ENCODE results near the gene MLLT11.
"Not testable (repeated sequence)": the region's sequence is repeated elsewhere in the genome, so short reads cannot be mapped to it uniquely, and the experiment has no call there.

Gene MLLT11

DNA sequence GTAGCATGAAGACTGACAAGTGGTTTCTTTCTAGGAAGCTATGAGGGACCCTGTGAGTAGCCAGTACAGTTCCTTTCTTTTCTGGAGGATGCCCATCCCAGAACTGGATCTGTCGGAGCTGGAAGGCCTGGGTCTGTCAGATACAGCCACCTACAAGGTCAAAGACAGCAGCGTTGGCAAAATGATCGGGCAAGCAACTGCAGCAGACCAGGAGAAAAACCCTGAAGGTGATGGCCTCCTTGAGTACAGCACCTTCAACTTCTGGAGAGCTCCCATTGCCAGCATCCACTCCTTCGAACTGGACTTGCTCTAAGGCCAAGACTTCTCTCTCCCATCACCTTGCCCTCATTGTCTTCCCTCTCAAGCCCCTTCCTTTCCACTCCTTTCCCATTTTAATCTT is 7.0 kb downstream of the MLLT11 start:
- DNase-seq, result no peak
- Mint-ChIP-seq H3K4me3 (no peak overlapping the region), H3K27me3 (no peaks in the 10 kb centered on the region), H3K9me3 (no peaks in the 10 kb centered on the region), H3K36me3 (ENCODE audit: low read depth) (peaks cover 9% of the 10 kb centered on the region), H3K27ac (no peak overlapping the region), H3K4me1 (peaks cover 36% of the 10 kb centered on the region)
- no peak for ATAC-seq

DNA sequence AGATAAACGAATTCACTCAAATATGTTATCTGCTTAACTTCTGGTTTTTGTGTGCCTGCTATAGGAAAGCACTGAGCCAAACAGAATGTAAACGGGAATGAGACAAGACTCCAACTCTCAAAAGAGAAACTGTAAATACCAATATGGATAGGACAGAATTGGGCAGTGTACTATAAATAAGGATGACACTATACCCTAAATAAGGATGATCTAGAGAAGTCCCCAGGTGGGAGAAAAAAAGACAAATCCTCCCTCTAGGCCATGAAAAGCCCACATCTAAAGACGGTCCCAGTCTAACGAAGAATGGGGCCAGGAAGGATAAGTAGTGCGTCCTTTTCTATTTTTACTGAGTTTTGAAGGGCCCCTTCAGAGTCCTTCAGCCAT is 8.9 kb downstream of the MLLT11 start:
- peaks cover 11% of the 10 kb centered on the region for H3K36me3 Mint-ChIP-seq (ENCODE audit: low read depth)
- peaks cover 33% of the 10 kb centered on the region for H3K4me1 Mint-ChIP-seq
- no peaks in the 10 kb centered on the region for H3K27me3 Mint-ChIP-seq
- DNase-seq (no peak), ATAC-seq (no peak)
- H3K4me3 Mint-ChIP-seq, result peak overlapping the region; percentile 97
- peak overlapping the region; percentile 99 for H3K27ac Mint-ChIP-seq
- no peaks in the 10 kb centered on the region for H3K9me3 Mint-ChIP-seq

- Mint-ChIP-seq H3K9me3 (no peaks in the 10 kb centered on the region), H3K27ac (peak within 1 kb of the TSS; percentile 99), H3K36me3 (ENCODE audit: low read depth) (peaks cover 16% of the 10 kb centered on the region), H3K4me3 (peak within 1 kb of the TSS; percentile 97), H3K27me3 (no peaks in the 10 kb centered on the region), H3K4me1 (peaks cover 33% of the 10 kb centered on the region)
- DNase-seq (peak; percentile 94), ATAC-seq (peak; percentile 93)
Observed at GRCh38 chr1:151070474-151071276, 10.5 kb downstream of the MLLT11 start, which contains the start of gene GABPB2. Gene GABPB2 (plus strand): TSS chr1:151070761. CDS start chr1:151088190, 17,429 bp downstream.

DNA sequence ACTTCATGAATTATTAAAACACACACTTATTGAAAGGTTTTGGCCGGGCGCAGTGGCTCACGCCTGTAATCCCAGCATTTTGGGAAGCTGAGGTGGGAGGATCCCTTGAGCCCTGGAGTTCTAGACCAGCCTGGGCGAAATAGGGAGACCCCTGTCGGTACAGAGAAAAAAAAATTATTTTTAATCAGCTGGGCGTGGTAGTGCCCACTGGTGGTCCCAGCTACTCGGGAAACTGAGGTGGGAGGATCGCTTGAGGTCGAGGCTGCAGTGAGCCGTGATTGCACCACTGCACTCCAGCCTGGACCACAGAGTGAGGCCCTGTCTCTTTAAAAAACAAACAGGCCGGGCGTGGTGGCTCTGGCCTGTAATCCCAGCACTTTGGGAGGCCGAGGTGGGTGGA is 12.0 kb downstream of the MLLT11 start:
- Mint-ChIP-seq H3K36me3 (ENCODE audit: low read depth) (peaks cover 13% of the 10 kb centered on the region), H3K9me3 (no peaks in the 10 kb centered on the region), H3K4me1 (peaks cover 33% of the 10 kb centered on the region), H3K4me3 (peak overlapping the region; percentile 97), H3K27ac (peak overlapping the region; percentile 99), H3K27me3 (no peaks in the 10 kb centered on the region)
- DNase-seq, result no peak
- ATAC-seq, result no peak

GRCh38 chr1:151085953-151086559 is 25.9 kb downstream of the MLLT11 start:
- no peak for DNase-seq
- no peaks in the 10 kb centered on the region for H3K4me1 Mint-ChIP-seq
- no peak overlapping the region for H3K27ac Mint-ChIP-seq
- ATAC-seq, result no peak
- H3K27me3 Mint-ChIP-seq, result no peaks in the 10 kb centered on the region
- H3K9me3 Mint-ChIP-seq, result no peaks in the 10 kb centered on the region
- H3K36me3 Mint-ChIP-seq (ENCODE audit: low read depth), result no peaks in the 10 kb centered on the region
- no peak overlapping the region for H3K4me3 Mint-ChIP-seq

DNA sequence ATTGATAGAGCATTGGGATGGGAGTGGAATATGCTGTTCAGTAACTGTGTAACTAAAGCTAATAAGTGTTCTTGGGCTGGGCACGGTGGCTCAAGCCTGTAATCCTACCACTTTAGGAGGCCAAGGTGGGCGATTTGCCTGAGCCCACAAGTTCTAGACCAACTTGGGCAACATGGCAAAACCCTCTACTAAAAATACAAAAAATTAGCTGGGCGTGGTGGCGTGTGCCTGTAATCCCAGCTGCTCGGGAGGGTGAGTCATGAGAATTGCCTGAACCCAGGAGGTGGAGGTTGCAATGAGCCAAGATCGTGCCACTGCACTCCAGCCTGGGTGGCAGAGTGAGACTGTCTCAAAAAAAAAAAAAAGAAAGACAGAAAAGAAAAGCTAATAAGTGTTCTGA is 37.2 kb downstream of the MLLT11 start:
- not testable (repeated sequence) for ATAC-seq; H3K27ac Mint-ChIP-seq; H3K9me3 Mint-ChIP-seq; H3K4me1 Mint-ChIP-seq; H3K36me3 Mint-ChIP-seq (ENCODE audit: low read depth); H3K4me3 Mint-ChIP-seq; DNase-seq; H3K27me3 Mint-ChIP-seq

GRCh38 chr1:151098126-151098525 is 37.9 kb downstream of the MLLT11 start:
- ATAC-seq, result no peak
- DNase-seq, result no peak
- Mint-ChIP-seq H3K9me3 (no peaks in the 10 kb centered on the region), H3K4me1 (no peaks in the 10 kb centered on the region), H3K36me3 (ENCODE audit: low read depth) (peaks cover 2% of the 10 kb centered on the region), H3K4me3 (no peak overlapping the region), H3K27ac (no peak overlapping the region), H3K27me3 (no peaks in the 10 kb centered on the region)

DNA sequence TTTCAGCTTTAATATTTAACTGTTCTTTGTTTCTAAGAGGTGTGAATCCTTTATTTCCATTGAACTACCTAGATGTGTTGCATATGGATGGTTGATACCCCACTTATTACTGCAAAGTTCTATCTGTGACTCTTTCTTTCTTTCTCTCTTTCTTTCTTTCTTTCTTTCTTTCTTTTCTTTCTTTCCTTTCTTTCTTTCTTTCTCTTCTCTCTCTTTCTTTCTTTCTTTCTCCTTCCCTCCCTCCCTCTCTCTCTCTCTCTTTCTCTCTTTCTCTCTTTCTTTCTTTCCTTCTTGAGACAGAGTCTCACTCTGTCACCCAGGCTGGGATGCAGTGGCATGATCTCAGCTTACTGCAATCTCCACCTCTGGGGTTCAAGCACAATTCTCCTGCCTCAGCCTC is 44.4 kb downstream of the MLLT11 start:
- Mint-ChIP-seq H3K36me3 (ENCODE audit: low read depth) (peaks cover 6% of the 10 kb centered on the region), H3K4me3 (no peak overlapping the region), H3K9me3 (no peaks in the 10 kb centered on the region), H3K27ac (no peak overlapping the region), H3K4me1 (peaks cover 3% of the 10 kb centered on the region), H3K27me3 (no peaks in the 10 kb centered on the region)
- DNase-seq (no peak), ATAC-seq (no peak)

DNA sequence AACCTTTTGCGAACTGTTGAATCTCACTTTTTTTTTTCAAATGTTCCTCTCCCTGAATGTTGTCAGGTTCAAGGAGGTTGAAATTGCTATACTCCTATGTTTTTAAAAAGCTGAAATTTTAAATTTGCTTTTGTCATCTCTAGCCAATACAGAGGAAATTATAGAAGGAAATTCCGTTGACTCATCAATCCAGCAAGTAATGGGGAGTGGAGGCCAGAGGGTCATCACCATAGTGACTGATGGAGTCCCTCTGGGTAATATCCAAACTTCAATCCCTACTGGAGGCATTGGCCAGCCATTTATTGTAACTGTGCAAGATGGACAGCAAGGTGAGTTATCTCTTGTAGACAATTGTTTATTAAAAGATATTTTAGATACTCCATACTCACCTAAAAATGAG is 46.7 kb downstream of the MLLT11 start:
- H3K27ac Mint-ChIP-seq, result no peak overlapping the region

GRCh38 chr1:151108331-151108730 is 48.1 kb downstream of the MLLT11 start:
- Mint-ChIP-seq H3K27ac (no peak overlapping the region), H3K36me3 (ENCODE audit: low read depth) (peaks cover 10% of the 10 kb centered on the region), H3K4me1 (peaks cover 3% of the 10 kb centered on the region)

More for the DNA sequence above, 46.7 kb downstream of the MLLT11 start:
- H3K4me1 Mint-ChIP-seq, result peaks cover 3% of the 10 kb centered on the region
- no peak overlapping the region for H3K4me3 Mint-ChIP-seq
- H3K9me3 Mint-ChIP-seq, result no peaks in the 10 kb centered on the region
- no peak for DNase-seq
- ATAC-seq, result no peak
- peaks cover 10% of the 10 kb centered on the region for H3K36me3 Mint-ChIP-seq (ENCODE audit: low read depth)
- H3K27me3 Mint-ChIP-seq, result no peaks in the 10 kb centered on the region

DNA sequence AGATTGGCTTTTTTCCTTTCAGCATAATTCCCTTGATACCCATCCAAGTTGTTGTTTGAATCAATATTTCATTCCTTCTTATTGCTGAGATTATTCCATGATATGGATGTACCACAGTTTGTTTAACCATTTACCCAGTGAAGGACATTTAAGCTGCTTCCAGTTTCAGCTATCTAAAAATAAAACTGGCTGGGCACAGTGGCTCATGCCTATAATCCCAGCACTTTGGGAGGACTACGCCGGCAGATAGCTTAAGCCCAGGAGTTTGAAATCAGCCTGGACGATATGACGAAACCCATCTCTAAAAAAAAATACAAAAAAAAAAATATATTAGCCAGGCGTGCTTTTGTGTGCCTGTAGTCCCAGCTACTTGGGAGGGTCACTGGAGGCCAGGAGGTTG is 53.7 kb downstream of the MLLT11 start:
- Mint-ChIP-seq H3K36me3 (ENCODE audit: low read depth) (peaks cover 10% of the 10 kb centered on the region), H3K4me3 (no peak overlapping the region), H3K9me3 (no peaks in the 10 kb centered on the region), H3K27me3 (no peaks in the 10 kb centered on the region), H3K27ac (no peak overlapping the region), H3K4me1 (no peaks in the 10 kb centered on the region)
- no peak for ATAC-seq
- DNase-seq, result no peak

More at GRCh38 chr1:151108331-151108730, 48.1 kb downstream of the MLLT11 start:
- ATAC-seq (no peak), DNase-seq (no peak)
- H3K27me3 Mint-ChIP-seq, result no peaks in the 10 kb centered on the region
- H3K9me3 Mint-ChIP-seq, result no peaks in the 10 kb centered on the region
- no peak overlapping the region for H3K4me3 Mint-ChIP-seq

Data from activated naive CD8-positive, alpha-beta T cell treated with anti-CD3 and anti-CD28 coated beads, Interleukin-2, amount 50 U/mL, for 24 hours (primary cell).